T-helper 1 cell (primary cell): ENCODE results near the gene THSD4.

Experiments used
- DNase-seq, 5 donors: peaks; one replicate each; pipeline ENCODE4 v3.0.0-alpha.2; 2012 to 2020

The THSD4 gene

GRCh38 chr15:71677766-71678165 lies 562.5 kb downstream of the THSD4 start:
- no peak for DNase-seq

DNA sequence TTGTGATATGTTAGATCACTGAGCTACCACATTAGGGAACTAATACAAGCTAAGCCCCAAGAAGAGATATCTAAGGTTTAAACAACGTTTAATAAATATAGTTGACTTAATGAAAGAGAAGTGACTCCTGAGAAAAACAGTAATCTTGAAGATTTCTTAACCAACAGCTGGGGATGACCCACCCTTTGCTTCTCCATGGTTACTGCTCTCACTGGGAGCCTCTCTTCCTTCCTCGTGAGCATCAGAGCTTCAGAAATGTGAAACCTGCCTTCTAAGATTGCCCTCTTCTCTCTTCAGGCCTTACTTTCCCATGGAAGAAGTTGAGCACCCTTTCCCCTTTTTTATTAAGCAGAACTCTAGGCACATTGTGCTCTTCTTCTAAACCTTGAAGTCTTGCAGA lies 562.9 kb downstream of the THSD4 start:
- DNase-seq = no peak

GRCh38 chr15:71678605-71679004 lies 563.3 kb downstream of the THSD4 start:
- no peak for DNase-seq

DNA sequence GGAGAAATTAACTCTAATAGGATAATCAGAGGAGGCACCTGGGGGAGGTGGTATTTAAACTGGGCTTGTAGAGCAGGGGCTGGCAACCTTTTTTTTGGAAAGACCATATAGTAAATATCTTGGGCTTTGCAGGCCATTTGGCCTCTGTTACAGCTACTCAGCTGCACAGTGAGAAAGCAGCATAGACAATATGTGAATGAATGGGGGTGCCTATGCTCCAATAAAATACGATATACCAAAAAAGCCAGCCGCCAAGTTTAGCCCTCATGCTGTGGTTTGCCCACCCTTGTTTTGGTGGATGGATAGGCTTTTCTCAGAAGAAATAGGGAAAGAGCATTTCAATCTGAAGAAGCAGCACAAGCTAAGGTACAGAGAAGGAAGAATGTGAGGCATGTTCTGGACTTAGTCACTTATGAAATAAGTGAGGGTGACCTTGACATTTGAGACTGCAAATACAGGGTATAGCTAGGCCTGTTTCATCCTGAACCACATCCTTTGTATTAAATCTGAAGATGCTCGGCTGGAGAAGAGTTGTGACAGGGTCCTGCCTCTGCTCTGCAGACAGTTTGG lies 564.0 kb downstream of the THSD4 start:
- DNase-seq = no peak

DNA sequence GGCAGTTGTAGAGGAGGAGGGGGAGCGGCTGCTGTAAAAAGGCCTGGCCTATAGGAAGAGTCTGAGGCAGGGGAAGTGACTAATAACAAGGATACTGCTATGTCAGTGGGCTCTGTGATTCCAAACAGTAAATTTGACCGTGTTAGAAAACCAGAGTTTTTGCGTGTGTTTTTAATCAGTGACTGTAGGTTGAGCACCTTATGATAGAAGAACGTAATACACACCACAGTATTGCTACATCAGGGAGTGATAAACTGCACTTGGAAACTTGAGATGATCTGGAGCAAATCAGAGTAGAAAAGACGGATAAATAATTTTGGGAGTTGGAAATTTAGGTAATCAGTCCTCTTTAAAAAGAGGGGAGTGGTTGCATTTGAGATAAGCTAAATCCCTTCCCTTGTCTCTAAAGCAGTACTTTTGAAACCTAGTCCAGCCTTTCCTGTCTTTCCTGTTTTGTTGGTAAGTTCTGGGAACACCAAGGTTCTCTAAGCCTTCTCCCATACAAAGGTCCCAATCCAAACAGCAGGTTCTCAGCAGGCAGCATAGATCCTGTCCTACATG lies 564.6 kb downstream of the THSD4 start:
- peak in 1 of 5 donors; percentile 76 for DNase-seq

GRCh38 chr15:71682001-71682400 lies 566.7 kb downstream of the THSD4 start:
- DNase-seq = no peak

DNA sequence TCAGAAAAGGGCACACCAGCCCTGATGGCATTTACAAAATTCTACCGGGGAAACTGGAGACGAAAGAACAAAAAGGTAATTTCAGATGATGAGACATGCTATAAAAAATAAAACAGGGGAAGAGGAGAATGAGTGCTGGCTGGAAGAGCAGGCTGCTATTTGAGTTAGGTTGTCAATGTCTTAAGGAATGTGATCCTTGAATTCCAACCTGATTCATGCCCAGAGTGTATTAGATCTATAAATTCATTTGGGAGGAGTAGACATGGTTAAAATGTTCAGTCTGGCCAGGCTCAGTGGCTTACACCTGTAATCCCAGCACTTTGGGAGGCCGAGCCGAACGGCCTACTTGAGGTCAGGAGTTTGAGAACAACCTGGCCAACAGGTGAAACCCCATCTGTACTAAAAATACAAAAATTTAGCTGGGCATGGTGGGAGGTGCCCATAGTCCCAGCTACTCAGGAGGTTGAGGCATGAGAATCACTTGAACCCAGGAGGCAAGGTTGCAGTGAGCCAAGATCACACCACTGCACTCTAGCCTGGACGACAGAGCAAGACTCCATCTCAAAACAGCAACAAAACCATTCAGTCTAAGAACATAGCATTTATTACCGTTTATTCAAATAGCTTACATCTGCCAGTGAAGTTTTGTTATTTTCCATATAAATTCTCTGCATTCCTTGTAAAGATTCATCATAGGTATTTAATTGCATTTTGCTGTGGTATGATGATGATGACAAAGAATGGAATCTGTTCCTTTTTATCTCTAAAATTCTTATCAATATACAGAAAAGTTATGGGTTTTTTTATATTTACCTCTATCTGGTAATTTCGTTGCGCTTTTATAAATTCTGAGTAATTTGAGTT lies 568.4 kb downstream of the THSD4 start:
- no peak for DNase-seq

- DNase-seq = no peak
These were observed 570.2 kb downstream of the THSD4 start for GRCh38 chr15:71685420-71685993.

GRCh38 chr15:71686221-71687050 lies 571.2 kb downstream of the THSD4 start:
- no peak for DNase-seq

DNA sequence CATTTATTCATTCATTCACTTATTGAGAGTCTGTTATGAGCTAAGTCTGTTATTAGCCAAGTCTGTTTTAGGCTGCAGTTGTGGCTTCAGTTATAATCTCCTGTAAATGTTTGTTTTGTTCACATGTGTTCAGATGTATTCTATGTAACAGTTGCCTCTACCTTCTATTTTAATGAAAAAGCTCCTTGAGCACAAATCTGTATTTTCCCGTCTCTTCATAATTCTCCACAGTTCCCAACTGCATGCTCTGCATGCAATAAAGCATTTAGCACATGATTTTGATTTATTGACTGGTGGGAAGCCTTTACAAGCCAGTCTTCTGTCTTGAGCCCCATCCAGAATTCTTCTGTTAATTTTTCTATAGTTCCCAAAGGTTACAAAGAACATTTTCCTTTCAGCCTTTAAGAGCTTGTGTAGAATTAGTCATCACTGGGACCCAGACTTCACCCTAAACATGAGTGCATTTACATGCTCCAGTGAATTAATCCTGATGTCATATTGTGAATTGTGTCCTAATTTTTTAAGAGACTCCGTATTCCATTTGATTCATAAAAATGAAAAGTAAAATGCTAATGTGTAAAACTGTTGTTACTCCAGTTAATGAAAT lies 572.7 kb downstream of the THSD4 start:
- no peak for DNase-seq

GRCh38 chr15:71688509-71689094 lies 573.3 kb downstream of the THSD4 start:
- DNase-seq = no peak

- no peak for DNase-seq
These were observed 575.8 kb downstream of the THSD4 start for GRCh38 chr15:71691081-71691457.

- DNase-seq = no peak
These were observed 576.5 kb downstream of the THSD4 start for GRCh38 chr15:71691458-71692417.

- no peak for DNase-seq
These were observed 582.0 kb downstream of the THSD4 start for GRCh38 chr15:71697236-71697635.

GRCh38 chr15:71698030-71698429 lies 582.8 kb downstream of the THSD4 start:
- DNase-seq = no peak

DNA sequence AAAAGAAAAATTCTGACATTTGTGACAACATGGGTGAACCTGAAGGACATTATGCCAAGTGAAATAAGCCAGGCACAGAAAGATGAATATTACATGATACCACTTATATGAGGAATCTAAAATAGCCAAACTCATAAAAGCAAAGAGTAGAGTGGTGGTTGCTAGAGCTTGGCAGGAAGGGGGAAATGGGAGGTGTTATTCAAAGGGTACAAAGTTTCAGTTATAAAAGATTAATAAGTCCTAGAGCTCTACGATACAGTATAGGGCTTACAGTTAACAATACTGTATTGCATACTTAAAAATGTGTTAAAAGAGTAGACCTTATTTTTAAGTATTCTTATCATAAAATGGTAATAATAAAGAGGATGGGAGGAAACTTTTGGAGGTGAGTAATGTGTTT lies 583.5 kb downstream of the THSD4 start:
- no peak for DNase-seq

GRCh38 chr15:71699977-71700376 lies 584.7 kb downstream of the THSD4 start:
- DNase-seq = no peak

DNA sequence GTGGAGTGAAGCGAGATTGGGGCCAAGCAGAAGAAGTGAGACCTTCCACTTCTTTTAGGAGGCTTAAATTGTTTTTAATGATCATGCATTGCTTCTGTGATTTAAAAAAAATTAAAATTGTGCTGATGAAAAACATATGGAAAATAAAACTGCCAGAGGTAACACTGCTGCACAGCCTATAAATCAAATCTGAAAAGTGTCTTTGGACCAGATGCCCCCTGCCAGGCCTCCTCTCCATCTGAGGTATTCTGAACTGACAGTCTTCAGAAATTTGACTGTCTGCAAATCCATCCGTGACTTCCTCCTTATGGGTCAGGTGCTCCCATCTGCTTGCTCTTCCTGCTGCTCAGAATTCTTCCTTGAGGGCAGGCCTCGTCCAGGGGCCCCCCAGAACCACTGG lies 586.5 kb downstream of the THSD4 start:
- no peak for DNase-seq

DNA sequence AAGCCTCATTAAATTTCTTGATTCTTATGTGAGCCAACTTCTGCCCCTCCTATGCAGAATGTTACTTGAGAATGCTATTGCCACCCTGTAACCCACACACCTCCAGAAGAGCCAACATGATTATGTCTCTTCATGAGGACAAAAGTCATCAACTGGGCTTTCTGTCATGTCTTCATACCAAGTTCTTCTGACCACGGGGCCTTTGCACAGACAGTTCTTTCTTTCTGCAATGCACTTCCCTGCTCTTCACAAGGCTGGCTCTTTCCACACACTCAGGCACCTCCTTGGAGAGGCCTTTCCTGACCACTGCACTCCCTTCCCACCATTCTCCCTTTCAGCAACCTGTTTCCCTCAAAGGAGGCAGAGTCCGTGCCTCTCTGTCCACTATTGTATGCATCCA lies 587.2 kb downstream of the THSD4 start:
- no peak for DNase-seq

DNA sequence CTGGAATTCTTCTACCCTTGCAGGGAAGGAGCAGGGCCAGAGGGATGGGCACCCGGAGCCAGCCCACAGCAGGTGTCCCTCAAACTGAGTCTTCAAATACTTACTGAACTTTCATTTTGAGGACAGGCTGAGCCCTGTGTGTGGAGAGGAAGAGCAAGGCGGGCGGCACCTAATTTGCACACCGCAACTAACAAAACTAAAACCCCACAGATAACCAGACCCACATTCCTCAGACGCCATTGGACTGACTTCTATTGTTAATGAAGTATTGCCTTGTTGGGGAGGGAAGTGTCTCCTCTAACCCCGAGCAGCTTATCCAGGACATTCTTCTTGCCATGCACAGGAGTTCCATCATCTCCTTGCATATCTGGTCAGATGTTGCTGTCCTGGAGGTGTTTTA lies 589.9 kb downstream of the THSD4 start:
- DNase-seq = no peak
